Activated B cell treated with CpG ODN at 0.5 μM for 24 hours (primary cell): Measurements from ENCODE around the gene F2RL1. TPM values are rescaled to one million over a fixed set of nuclear protein-coding genes. Genes with fewer than 3 reads are reported as not detected.
A peak's percentile ranks its signal among the peaks of the same experiment; 100 is the strongest.
"Not testable (repeated sequence)": the region's sequence is repeated elsewhere in the genome, so short reads cannot be mapped to it uniquely, and the experiment has no call there.

Experiments
- ATAC-seq: fragments of 200-7000 bp; cut with Tn5 transposase; one replicate; pipeline ENCODE4 v1.10.0; 2021; ENCODE audit warnings: low read depth, mild to moderate bottlenecking, moderate library complexity
- CTCF ChIA-PET: fragments of 350-600 bp; sonication (Branson Sonifier 250); formaldehyde crosslinking; loops from one replicate; lab custom pipeline; 2021; ENCODE audit warnings: antibody characterized with exemption; lab: Charles Lee
- POLR2A ChIA-PET: fragments of 350-600 bp; sonication (Branson Sonifier 250); formaldehyde crosslinking; loops from one replicate; lab custom pipeline; 2021; ENCODE audit warnings: antibody characterized with exemption; lab: Charles Lee
- DNase-seq: peaks from one replicate; pipeline ENCODE4 v3.0.0; 2022
- H3K27ac Mint-ChIP-seq: one replicate; pipeline ENCODE4 v1.8.0; 2020; ENCODE audit warnings: mixed read lengths
- H3K27me3 Mint-ChIP-seq: one replicate; pipeline ENCODE4 v1.8.0; 2021; ENCODE audit warnings: mixed read lengths
- H3K36me3 Mint-ChIP-seq: one replicate; pipeline ENCODE4 v1.8.0; 2021; ENCODE audit warnings: low read depth, mixed read lengths
- H3K4me1 Mint-ChIP-seq: one replicate; pipeline ENCODE4 v1.8.0; 2021; ENCODE audit warnings: mixed read lengths
- H3K4me3 Mint-ChIP-seq: one replicate; pipeline ENCODE4 v1.8.0; 2020; ENCODE audit warnings: mild to moderate bottlenecking, mixed read lengths
- H3K9me3 Mint-ChIP-seq: one replicate; pipeline ENCODE4 v1.8.0; 2020; ENCODE audit warnings: mixed read lengths
- CTCF ChIP-seq: fragments of 200-600 bp; IDR thresholded peaks from one replicate; pipeline ENCODE4 v1.8.0; 2022; ENCODE audit warnings: antibody characterized with exemption, mild to moderate bottlenecking
- intact Hi-C: fragments of 100-400 bp; cut with micrococcal nuclease; formaldehyde crosslinking; loops from one replicate; pipeline ENCODE4 v1.15.1; 2024
- total RNA-seq: library from RNA; stranded (reverse); gene quantifications from 2 replicates; pipeline ENCODE4 v1.2.3, GENCODE V29; 2022

F2RL1 gene
- total RNA-seq, 1 donor from 2014 or later: 0.22 TPM

- no peak for ATAC-seq
- H3K36me3 Mint-ChIP-seq: no peaks in the 10 kb centered on the region
- no peaks in the 10 kb centered on the region for H3K27me3 Mint-ChIP-seq
- H3K4me1 Mint-ChIP-seq: peaks cover 40% of the 10 kb centered on the region
- intact Hi-C loops: no loop called here
- TF ChIP-seq CTCF: no peak
- H3K9me3 Mint-ChIP-seq: no peaks in the 10 kb centered on the region
- no peak overlapping the region for H3K4me3 Mint-ChIP-seq
- CTCF ChIA-PET: no interaction called here
- H3K27ac Mint-ChIP-seq: no peak overlapping the region
- POLR2A ChIA-PET: no interaction called here
- no peak for DNase-seq
Measured at GRCh38 chr5:76854644-76855043, 35.8 kb downstream of the F2RL1 start.

GRCh38 chr5:76855501-76855900, 36.7 kb downstream of the F2RL1 start:
- H3K9me3 Mint-ChIP-seq, CTCF ChIA-PET, H3K4me3 Mint-ChIP-seq, DNase-seq, H3K36me3 Mint-ChIP-seq, ATAC-seq, H3K27me3 Mint-ChIP-seq, intact Hi-C loops, POLR2A ChIA-PET: not testable (repeated sequence)
- H3K27ac Mint-ChIP-seq: peak overlapping the region; percentile 72
- peaks cover 34% of the 10 kb centered on the region for H3K4me1 Mint-ChIP-seq

GRCh38 chr5:76855961-76856360, 37.1 kb downstream of the F2RL1 start:
- intact Hi-C loops: no loop called here
- peaks cover 30% of the 10 kb centered on the region for H3K4me1 Mint-ChIP-seq
- peak; percentile 75 for ATAC-seq
- POLR2A ChIA-PET: no interaction called here
- CTCF ChIA-PET: no interaction called here
- no peaks in the 10 kb centered on the region for H3K27me3 Mint-ChIP-seq
- no peak for DNase-seq
- TF ChIP-seq CTCF: no peak
- peak overlapping the region; percentile 17 for H3K4me3 Mint-ChIP-seq
- peak overlapping the region; percentile 72 for H3K27ac Mint-ChIP-seq
- H3K9me3 Mint-ChIP-seq: no peaks in the 10 kb centered on the region
- H3K36me3 Mint-ChIP-seq: no peaks in the 10 kb centered on the region

GRCh38 chr5:76856800-76857199, 38.0 kb downstream of the F2RL1 start:
- H3K27me3 Mint-ChIP-seq, CTCF ChIA-PET, H3K4me3 Mint-ChIP-seq, intact Hi-C loops, H3K36me3 Mint-ChIP-seq, H3K9me3 Mint-ChIP-seq, POLR2A ChIA-PET, H3K27ac Mint-ChIP-seq, DNase-seq, ATAC-seq: not testable (repeated sequence)
- peaks cover 22% of the 10 kb centered on the region for H3K4me1 Mint-ChIP-seq

- H3K4me1 Mint-ChIP-seq: peaks cover 19% of the 10 kb centered on the region
- H3K4me3 Mint-ChIP-seq: no peak overlapping the region
- no peaks in the 10 kb centered on the region for H3K9me3 Mint-ChIP-seq
- no peaks in the 10 kb centered on the region for H3K27me3 Mint-ChIP-seq
- CTCF ChIA-PET: no interaction called here
- intact Hi-C loops: loop anchor here (10.0 kb wide), 1 partner anchor 985 kb away; no protein-coding TSS in a partner anchor
- no peaks in the 10 kb centered on the region for H3K36me3 Mint-ChIP-seq
- POLR2A ChIA-PET: no interaction called here
- H3K27ac Mint-ChIP-seq: no peak overlapping the region
- TF ChIP-seq CTCF: no peak
- no peak for DNase-seq
- no peak for ATAC-seq
Measured at GRCh38 chr5:76859591-76860247, 40.9 kb downstream of the F2RL1 start.

GRCh38 chr5:76861612-76862011, 42.8 kb downstream of the F2RL1 start:
- no peaks in the 10 kb centered on the region for H3K27me3 Mint-ChIP-seq
- ChIA-PET POLR2A (no interaction called here), CTCF (no interaction called here)
- ATAC-seq (no peak), DNase-seq (no peak)
- no peaks in the 10 kb centered on the region for H3K9me3 Mint-ChIP-seq
- TF ChIP-seq CTCF: no peak
- H3K4me3 Mint-ChIP-seq: no peak overlapping the region
- intact Hi-C loops: loop anchor here (10.0 kb wide), 1 partner anchor 983 kb away; no protein-coding TSS in a partner anchor
- H3K27ac Mint-ChIP-seq: no peak overlapping the region
- peaks cover 3% of the 10 kb centered on the region for H3K4me1 Mint-ChIP-seq
- H3K36me3 Mint-ChIP-seq: no peaks in the 10 kb centered on the region
